ENCODE measurements around the gene GAP43.

GAP43 gene

GRCh38 chr3:115635406-115635805 is 12.1 kb downstream of the GAP43 start:
- no peak overlapping the region for H3K4me3 ChIP-seq (ENCODE audit: low read depth, low read length)
- TF ChIP-seq, protein P1, sequence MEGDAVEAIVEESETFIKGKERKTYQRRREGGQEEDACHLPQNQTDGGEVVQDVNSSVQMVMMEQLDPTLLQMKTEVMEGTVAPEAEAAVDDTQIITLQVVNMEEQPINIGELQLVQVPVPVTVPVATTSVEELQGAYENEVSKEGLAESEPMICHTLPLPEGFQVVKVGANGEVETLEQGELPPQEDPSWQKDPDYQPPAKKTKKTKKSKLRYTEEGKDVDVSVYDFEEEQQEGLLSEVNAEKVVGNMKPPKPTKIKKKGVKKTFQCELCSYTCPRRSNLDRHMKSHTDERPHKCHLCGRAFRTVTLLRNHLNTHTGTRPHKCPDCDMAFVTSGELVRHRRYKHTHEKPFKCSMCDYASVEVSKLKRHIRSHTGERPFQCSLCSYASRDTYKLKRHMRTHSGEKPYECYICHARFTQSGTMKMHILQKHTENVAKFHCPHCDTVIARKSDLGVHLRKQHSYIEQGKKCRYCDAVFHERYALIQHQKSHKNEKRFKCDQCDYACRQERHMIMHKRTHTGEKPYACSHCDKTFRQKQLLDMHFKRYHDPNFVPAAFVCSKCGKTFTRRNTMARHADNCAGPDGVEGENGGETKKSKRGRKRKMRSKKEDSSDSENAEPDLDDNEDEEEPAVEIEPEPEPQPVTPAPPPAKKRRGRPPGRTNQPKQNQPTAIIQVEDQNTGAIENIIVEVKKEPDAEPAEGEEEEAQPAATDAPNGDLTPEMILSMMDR (IDR thresholded peaks at IDR 0.05; ENCODE audit: borderline replicate concordance, insufficient read depth, low read depth, low read length), result no peak

DNA sequence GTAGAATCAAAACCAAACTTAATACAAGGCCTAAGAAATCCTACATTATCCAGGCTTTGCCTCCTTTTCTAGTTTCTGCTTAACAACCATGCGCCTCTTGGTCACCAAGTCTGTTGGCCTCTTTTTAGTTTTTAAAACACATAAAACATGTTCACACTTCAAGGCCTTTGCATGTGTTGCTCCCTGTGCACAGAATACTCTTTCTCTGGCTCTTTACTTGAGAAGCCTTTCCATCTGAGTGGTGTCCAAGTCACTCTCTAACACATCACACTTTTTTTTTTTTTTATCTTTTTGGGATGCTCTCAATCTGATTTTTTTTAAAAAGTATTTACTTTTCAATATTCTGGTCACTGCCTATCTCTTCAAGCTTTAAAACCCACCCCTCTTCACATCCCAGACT is 14.9 kb downstream of the GAP43 start:
- TF ChIP-seq, protein P1 (IDR thresholded peaks at IDR 0.05; ENCODE audit: borderline replicate concordance, insufficient read depth, low read depth, low read length), result no peak
- no peak overlapping the region for H3K4me3 ChIP-seq (ENCODE audit: low read depth, low read length)

GRCh38 chr3:115638991-115639390 is 15.7 kb downstream of the GAP43 start:
- no peak overlapping the region for H3K4me3 ChIP-seq (ENCODE audit: low read depth, low read length)
- TF ChIP-seq, protein P1 (IDR thresholded peaks at IDR 0.05; ENCODE audit: borderline replicate concordance, insufficient read depth, low read depth, low read length), result no peak

GRCh38 chr3:115644391-115644790 is 21.1 kb downstream of the GAP43 start:
- TF ChIP-seq, protein P1 (IDR thresholded peaks at IDR 0.05; ENCODE audit: borderline replicate concordance, insufficient read depth, low read depth, low read length), result no peak
- no peak overlapping the region for H3K4me3 ChIP-seq (ENCODE audit: low read depth, low read length)

DNA sequence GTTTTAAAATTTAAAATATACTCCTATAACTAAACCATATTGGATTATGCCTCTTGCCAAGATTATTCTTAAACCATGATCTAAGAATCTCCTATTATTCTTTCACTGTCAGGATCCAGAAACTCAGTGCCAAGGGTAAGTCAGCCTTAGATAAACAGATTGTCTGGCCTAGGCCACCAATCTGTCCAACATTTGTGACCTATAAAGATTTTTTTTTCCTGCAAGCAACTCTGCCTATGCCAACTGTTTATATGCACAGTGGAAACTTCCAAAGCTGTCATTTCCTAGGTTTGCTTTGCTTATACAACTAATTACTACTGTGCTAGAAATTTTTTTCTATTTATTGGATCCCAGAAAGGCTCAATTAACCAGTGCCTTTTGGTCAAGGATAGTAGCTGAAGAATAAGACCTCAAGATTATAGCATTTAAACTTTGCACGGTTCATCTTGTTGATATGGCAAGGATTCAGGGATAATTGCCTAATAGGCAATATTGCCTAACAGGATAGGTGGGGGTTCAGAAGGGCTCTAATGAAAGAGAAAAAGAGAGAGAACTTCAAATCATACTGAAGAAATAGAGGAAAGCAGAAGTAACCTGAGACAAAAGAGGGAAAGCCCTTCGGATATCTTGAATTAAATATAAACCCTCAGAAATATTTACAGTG is 22.8 kb downstream of the GAP43 start:
- H3K4me3 ChIP-seq (ENCODE audit: low read depth, low read length), result no peak overlapping the region
- TF ChIP-seq, protein P1 (IDR thresholded peaks at IDR 0.05; ENCODE audit: borderline replicate concordance, insufficient read depth, low read depth, low read length), result no peak

GRCh38 chr3:115648559-115648958 is 25.2 kb downstream of the GAP43 start:
- TF ChIP-seq, protein P1 (IDR thresholded peaks at IDR 0.05; ENCODE audit: borderline replicate concordance, insufficient read depth, low read depth, low read length), result no peak
- H3K4me3 ChIP-seq (ENCODE audit: low read depth, low read length), result no peak overlapping the region

- TF ChIP-seq, protein P1 (IDR thresholded peaks at IDR 0.05; ENCODE audit: borderline replicate concordance, insufficient read depth, low read depth, low read length), result no peak
- no peak overlapping the region for H3K4me3 ChIP-seq (ENCODE audit: low read depth, low read length)
These were observed 27.8 kb downstream of the GAP43 start for GRCh38 chr3:115651087-115651486.

All from GM12875 (cell line).